GM12873 (cell line): ENCODE data around the gene RPL7A.

Experiments
- CTCF ChIP-seq: IDR thresholded peaks from 2 replicates; pipeline ENCODE4 v1.5.1; 2012; ENCODE audit warnings: low read depth, mild to moderate bottlenecking, moderate library complexity, low read length, control low read depth; ENCODE audit not compliant: insufficient read depth; ENCODE audit errors: missing control alignments

Gene RPL7A

GRCh38 chr9:133369422-133369821 is 21.4 kb downstream of the RPL7A start:
- no peak for TF ChIP-seq CTCF

GRCh38 chr9:133369933-133370332 is 21.9 kb downstream of the RPL7A start:
- no peak for TF ChIP-seq CTCF

GRCh38 chr9:133370685-133371084 is 22.7 kb downstream of the RPL7A start:
- TF ChIP-seq CTCF = no peak

- no peak for TF ChIP-seq CTCF
Measured at GRCh38 chr9:133371261-133371711, 23.3 kb downstream of the RPL7A start.

GRCh38 chr9:133372144-133372543 is 24.1 kb downstream of the RPL7A start:
- no peak for TF ChIP-seq CTCF

GRCh38 chr9:133374612-133375115 is 26.6 kb downstream of the RPL7A start:
- no peak for TF ChIP-seq CTCF

GRCh38 chr9:133375116-133375723 is 27.2 kb downstream of the RPL7A start:
- no peak for TF ChIP-seq CTCF
